WTC11 (cell line): Measurements from ENCODE around the gene URB1. TPM values are rescaled to one million over a fixed set of nuclear protein-coding genes. Genes with fewer than 3 reads are reported as not detected.

Experiments used
- CREB1 ChIP-seq: sonication (generic); formaldehyde crosslinking; IDR thresholded peaks from 2 replicates; pipeline ENCODE4 v1.8.0; 2023; ENCODE audit warnings: mild to moderate bottlenecking, missing genetic modification reagents
- FOXJ3 ChIP-seq: sonication (generic); formaldehyde crosslinking; IDR thresholded peaks from 2 replicates; pipeline ENCODE4 v1.9.0; 2021; ENCODE audit warnings: missing genetic modification reagents, mild to moderate bottlenecking, borderline replicate concordance
- FOXK1 ChIP-seq: sonication (generic); formaldehyde crosslinking; IDR thresholded peaks from 2 replicates; pipeline ENCODE4 v1.8.0; 2022; ENCODE audit warnings: mild to moderate bottlenecking, moderate library complexity, missing genetic modification reagents
- FOXP1 ChIP-seq: sonication (generic); formaldehyde crosslinking; IDR thresholded peaks from 2 replicates; pipeline ENCODE4 v1.8.0; 2022; ENCODE audit warnings: missing genetic modification reagents, mild to moderate bottlenecking, moderate library complexity, borderline replicate concordance
- JAZF1 ChIP-seq: fragments of 250-450 bp; sonication (Bioruptor Pico); IDR thresholded peaks from 2 replicates; pipeline ENCODE4 v1.9.0; 2021; ENCODE audit warnings: moderate library complexity, mild to moderate bottlenecking, inconsistent platforms
- NFYB ChIP-seq: sonication (generic); formaldehyde crosslinking; conservative IDR thresholded peaks from 2 replicates; pipeline ENCODE4 v1.8.0; 2022; ENCODE audit warnings: low read depth, missing genetic modification reagents
- OVOL2 ChIP-seq: fragments of 250-450 bp; sonication (Bioruptor Pico); IDR thresholded peaks from 2 replicates; pipeline ENCODE4 v1.9.0; 2021; ENCODE audit warnings: mild to moderate bottlenecking, borderline replicate concordance
- PRRX2 ChIP-seq: fragments of 250-450 bp; sonication (Bioruptor Pico); IDR thresholded peaks from 2 replicates; pipeline ENCODE4 v1.8.0; 2021; ENCODE audit warnings: mild to moderate bottlenecking
- SOX15 ChIP-seq: fragments of 250-450 bp; sonication (Bioruptor Pico); IDR thresholded peaks from 2 replicates; pipeline ENCODE4 v1.9.0; 2021; ENCODE audit warnings: mild to moderate bottlenecking
- TEAD1 ChIP-seq: sonication (generic); formaldehyde crosslinking; IDR thresholded peaks from 2 replicates; pipeline ENCODE4 v1.8.0; 2022; ENCODE audit warnings: mild to moderate bottlenecking, missing genetic modification reagents
- ZNF219 ChIP-seq: sonication (generic); formaldehyde crosslinking; IDR thresholded peaks from 2 replicates; pipeline ENCODE4 v1.8.0; 2023; ENCODE audit warnings: missing genetic modification reagents, mild to moderate bottlenecking, borderline replicate concordance
- ZNF232 ChIP-seq: sonication (generic); formaldehyde crosslinking; IDR thresholded peaks from 2 replicates; pipeline ENCODE4 v1.8.0; 2022; ENCODE audit warnings: mild to moderate bottlenecking, missing genetic modification reagents
- total RNA-seq: library from RNA; stranded (reverse); gene quantifications from 3 replicates; pipeline ENCODE4 v1.2.3, GENCODE V29; 2021
- TF ChIP-seq, protein P1 (sequence below): sonication (generic); formaldehyde crosslinking; IDR thresholded peaks from 2 replicates; pipeline ENCODE4 v1.8.1; 2022; ENCODE audit warnings: low read depth, missing genetic modification reagents, borderline replicate concordance
- TF ChIP-seq, protein P2 (sequence below): sonication (generic); formaldehyde crosslinking; IDR thresholded peaks from 2 replicates; pipeline ENCODE4 v1.8.0; 2022; ENCODE audit warnings: mild to moderate bottlenecking, missing genetic modification reagents
- TF ChIP-seq, protein P3 (sequence below): fragments of 250-450 bp; sonication (Bioruptor Pico); IDR thresholded peaks from 2 replicates; pipeline ENCODE4 v1.9.0; 2021; ENCODE audit warnings: mild to moderate bottlenecking
- TF ChIP-seq, protein P4 (sequence below): sonication (generic); formaldehyde crosslinking; IDR thresholded peaks from 2 replicates; pipeline ENCODE4 v1.8.1; 2022; ENCODE audit warnings: mild to moderate bottlenecking, moderate library complexity, missing genetic modification reagents
- TF ChIP-seq, protein P5 (sequence below): sonication (generic); formaldehyde crosslinking; IDR thresholded peaks from 2 replicates; pipeline ENCODE4 v1.8.0; 2023; ENCODE audit warnings: mild to moderate bottlenecking, missing genetic modification reagents
- TF ChIP-seq, protein P6 (sequence below): sonication (generic); formaldehyde crosslinking; IDR thresholded peaks from 2 replicates; pipeline ENCODE4 v1.8.1; 2023; ENCODE audit warnings: mild to moderate bottlenecking, missing genetic modification reagents
- TF ChIP-seq, protein P7 (sequence below): fragments of 250-450 bp; sonication (Bioruptor Pico); conservative IDR thresholded peaks from 2 replicates; pipeline ENCODE4 v1.9.0; 2021; ENCODE audit warnings: mild to moderate bottlenecking
- TF ChIP-seq, protein P8 (sequence below): fragments of 200-600 bp; IDR thresholded peaks from 2 replicates; pipeline ENCODE4 v1.8.0; 2022; ENCODE audit warnings: antibody characterized with exemption
- TF ChIP-seq, protein P9 (sequence below): fragments of 250-450 bp; sonication (Bioruptor Pico); IDR thresholded peaks from 2 replicates; pipeline ENCODE4 v1.9.0; 2021; ENCODE audit warnings: mild to moderate bottlenecking, borderline replicate concordance

Gene URB1
- total RNA-seq, 1 experiment from 2014 or later: 38.7 TPM

DNA sequence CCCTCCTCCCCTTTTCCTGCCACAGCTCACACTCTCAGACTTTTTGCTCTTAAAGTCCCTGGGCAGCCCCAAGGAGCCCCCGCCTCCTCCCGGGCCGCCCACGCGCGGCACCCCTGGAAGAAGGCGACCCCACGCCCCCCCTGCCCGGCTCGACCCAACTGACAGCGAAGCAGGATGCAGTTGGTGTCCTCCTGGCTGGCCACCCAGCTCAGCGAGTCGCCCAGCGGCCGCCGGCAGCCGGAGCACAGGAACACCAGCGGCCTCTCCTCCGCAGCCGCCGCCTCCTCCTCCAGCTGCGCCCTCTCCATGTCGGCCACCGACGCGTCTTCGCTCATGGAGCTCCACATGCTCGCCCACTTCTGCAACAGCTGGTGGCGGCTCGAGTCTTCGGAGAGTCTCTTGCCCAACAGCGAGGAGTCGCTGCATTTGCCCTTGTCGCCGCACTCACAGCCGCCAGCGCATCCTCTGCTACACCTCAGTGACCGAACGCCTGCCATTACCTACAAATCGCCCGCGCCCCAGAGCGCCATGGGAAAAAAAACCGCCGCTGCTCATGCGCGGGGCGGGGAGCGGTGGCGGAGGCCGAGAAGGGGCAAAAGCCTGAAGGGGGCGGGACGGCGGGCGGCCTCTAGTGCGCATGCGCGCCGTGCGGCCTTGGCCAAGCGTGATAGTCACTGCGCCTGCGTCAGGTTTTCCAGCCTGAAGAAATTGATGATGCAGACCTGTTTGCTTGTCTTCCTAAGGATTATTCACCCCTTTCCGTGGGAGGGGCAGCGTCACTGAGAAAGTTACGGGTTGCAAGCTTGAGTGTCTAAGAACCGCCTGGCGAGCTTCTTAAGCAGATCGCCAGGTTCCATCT lies 114.1 kb downstream of the URB1 start, which contains the start of gene MIS18A (continued):
- TF ChIP-seq, protein P1, sequence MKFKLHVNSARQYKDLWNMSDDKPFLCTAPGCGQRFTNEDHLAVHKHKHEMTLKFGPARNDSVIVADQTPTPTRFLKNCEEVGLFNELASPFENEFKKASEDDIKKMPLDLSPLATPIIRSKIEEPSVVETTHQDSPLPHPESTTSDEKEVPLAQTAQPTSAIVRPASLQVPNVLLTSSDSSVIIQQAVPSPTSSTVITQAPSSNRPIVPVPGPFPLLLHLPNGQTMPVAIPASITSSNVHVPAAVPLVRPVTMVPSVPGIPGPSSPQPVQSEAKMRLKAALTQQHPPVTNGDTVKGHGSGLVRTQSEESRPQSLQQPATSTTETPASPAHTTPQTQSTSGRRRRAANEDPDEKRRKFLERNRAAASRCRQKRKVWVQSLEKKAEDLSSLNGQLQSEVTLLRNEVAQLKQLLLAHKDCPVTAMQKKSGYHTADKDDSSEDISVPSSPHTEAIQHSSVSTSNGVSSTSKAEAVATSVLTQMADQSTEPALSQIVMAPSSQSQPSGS: no peak
- TF ChIP-seq, protein P2, sequence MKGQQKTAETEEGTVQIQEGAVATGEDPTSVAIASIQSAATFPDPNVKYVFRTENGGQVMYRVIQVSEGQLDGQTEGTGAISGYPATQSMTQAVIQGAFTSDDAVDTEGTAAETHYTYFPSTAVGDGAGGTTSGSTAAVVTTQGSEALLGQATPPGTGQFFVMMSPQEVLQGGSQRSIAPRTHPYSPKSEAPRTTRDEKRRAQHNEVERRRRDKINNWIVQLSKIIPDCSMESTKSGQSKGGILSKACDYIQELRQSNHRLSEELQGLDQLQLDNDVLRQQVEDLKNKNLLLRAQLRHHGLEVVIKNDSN (CRISPR knock-in tag): peak; percentile 12; the same call in 1 of the 2 replicates
- TF ChIP-seq, protein P3, sequence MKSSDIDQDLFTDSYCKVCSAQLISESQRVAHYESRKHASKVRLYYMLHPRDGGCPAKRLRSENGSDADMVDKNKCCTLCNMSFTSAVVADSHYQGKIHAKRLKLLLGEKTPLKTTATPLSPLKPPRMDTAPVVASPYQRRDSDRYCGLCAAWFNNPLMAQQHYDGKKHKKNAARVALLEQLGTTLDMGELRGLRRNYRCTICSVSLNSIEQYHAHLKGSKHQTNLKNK (CRISPR knock-in tag): no peak
- TF ChIP-seq CREB1 (CRISPR knock-in tag) (no peak; the same call in 1 of the 2 replicates), FOXJ3 (CRISPR knock-in tag) (no peak), ZNF219 (CRISPR knock-in tag) (no peak), OVOL2 (CRISPR knock-in tag) (no peak), SOX15 (CRISPR knock-in tag) (no peak), PRRX2 (CRISPR knock-in tag) (no peak), NFYB (CRISPR knock-in tag) (no peak), JAZF1 (no peak), FOXK1 (CRISPR knock-in tag) (peak; percentile 58; the same call in 1 of the 2 replicates), ZNF232 (CRISPR knock-in tag) (peak; percentile 75; the same call in 1 of the 2 replicates), TEAD1 (peak; percentile 46; the same call in 1 of the 2 replicates), FOXP1 (CRISPR knock-in tag) (peak; percentile 55; the same call in 1 of the 2 replicates)
- TF ChIP-seq, protein P4, sequence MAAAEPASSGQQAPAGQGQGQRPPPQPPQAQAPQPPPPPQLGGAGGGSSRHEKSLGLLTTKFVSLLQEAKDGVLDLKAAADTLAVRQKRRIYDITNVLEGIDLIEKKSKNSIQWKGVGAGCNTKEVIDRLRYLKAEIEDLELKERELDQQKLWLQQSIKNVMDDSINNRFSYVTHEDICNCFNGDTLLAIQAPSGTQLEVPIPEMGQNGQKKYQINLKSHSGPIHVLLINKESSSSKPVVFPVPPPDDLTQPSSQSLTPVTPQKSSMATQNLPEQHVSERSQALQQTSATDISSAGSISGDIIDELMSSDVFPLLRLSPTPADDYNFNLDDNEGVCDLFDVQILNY (CRISPR knock-in tag): no peak
- TF ChIP-seq, protein P5, sequence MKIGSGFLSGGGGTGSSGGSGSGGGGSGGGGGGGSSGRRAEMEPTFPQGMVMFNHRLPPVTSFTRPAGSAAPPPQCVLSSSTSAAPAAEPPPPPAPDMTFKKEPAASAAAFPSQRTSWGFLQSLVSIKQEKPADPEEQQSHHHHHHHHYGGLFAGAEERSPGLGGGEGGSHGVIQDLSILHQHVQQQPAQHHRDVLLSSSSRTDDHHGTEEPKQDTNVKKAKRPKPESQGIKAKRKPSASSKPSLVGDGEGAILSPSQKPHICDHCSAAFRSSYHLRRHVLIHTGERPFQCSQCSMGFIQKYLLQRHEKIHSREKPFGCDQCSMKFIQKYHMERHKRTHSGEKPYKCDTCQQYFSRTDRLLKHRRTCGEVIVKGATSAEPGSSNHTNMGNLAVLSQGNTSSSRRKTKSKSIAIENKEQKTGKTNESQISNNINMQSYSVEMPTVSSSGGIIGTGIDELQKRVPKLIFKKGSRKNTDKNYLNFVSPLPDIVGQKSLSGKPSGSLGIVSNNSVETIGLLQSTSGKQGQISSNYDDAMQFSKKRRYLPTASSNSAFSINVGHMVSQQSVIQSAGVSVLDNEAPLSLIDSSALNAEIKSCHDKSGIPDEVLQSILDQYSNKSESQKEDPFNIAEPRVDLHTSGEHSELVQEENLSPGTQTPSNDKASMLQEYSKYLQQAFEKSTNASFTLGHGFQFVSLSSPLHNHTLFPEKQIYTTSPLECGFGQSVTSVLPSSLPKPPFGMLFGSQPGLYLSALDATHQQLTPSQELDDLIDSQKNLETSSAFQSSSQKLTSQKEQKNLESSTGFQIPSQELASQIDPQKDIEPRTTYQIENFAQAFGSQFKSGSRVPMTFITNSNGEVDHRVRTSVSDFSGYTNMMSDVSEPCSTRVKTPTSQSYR (CRISPR knock-in tag): no peak; the same call in 1 of the 2 replicates
- TF ChIP-seq, protein P6, sequence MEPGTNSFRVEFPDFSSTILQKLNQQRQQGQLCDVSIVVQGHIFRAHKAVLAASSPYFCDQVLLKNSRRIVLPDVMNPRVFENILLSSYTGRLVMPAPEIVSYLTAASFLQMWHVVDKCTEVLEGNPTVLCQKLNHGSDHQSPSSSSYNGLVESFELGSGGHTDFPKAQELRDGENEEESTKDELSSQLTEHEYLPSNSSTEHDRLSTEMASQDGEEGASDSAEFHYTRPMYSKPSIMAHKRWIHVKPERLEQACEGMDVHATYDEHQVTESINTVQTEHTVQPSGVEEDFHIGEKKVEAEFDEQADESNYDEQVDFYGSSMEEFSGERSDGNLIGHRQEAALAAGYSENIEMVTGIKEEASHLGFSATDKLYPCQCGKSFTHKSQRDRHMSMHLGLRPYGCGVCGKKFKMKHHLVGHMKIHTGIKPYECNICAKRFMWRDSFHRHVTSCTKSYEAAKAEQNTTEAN (CRISPR knock-in tag): 0 out of 2 replicates have a peak, but pooled peaks have one; percentile 64
- TF ChIP-seq, protein P7, sequence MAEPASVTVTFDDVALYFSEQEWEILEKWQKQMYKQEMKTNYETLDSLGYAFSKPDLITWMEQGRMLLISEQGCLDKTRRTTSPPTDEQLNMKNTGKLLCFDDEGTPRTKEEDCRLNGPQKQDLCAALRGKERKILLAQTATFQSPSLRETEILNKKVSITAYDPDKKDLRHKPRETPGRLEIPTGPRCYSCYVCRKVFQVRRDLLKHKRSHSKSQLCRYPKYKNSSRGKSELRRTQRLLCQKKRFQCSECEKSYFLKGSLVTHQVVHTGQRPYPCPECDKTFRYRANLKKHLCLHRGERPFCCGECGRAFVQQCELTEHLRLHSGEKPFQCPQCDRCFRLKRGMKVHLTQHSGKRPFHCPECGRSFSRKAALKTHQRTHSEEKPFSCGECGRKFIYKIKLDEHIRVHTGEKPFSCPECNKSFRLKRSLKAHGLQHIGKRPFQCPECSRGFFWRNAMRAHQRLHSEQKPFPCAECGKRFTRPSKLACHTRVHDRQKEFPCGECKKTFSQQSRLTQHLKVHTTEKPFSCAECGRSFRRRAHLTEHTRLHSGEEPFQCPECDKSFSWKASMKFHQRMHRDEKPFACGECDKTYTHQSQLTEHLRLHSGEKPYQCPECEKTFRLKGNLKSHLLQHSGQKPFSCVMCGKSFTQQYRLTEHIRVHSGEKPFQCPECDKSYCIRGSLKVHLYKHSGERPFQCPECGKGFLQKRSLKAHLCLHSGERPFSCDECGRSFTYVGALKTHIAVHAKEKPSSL (CRISPR knock-in tag): no peak
- TF ChIP-seq, protein P8, sequence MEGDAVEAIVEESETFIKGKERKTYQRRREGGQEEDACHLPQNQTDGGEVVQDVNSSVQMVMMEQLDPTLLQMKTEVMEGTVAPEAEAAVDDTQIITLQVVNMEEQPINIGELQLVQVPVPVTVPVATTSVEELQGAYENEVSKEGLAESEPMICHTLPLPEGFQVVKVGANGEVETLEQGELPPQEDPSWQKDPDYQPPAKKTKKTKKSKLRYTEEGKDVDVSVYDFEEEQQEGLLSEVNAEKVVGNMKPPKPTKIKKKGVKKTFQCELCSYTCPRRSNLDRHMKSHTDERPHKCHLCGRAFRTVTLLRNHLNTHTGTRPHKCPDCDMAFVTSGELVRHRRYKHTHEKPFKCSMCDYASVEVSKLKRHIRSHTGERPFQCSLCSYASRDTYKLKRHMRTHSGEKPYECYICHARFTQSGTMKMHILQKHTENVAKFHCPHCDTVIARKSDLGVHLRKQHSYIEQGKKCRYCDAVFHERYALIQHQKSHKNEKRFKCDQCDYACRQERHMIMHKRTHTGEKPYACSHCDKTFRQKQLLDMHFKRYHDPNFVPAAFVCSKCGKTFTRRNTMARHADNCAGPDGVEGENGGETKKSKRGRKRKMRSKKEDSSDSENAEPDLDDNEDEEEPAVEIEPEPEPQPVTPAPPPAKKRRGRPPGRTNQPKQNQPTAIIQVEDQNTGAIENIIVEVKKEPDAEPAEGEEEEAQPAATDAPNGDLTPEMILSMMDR: no peak
- TF ChIP-seq, protein P9, sequence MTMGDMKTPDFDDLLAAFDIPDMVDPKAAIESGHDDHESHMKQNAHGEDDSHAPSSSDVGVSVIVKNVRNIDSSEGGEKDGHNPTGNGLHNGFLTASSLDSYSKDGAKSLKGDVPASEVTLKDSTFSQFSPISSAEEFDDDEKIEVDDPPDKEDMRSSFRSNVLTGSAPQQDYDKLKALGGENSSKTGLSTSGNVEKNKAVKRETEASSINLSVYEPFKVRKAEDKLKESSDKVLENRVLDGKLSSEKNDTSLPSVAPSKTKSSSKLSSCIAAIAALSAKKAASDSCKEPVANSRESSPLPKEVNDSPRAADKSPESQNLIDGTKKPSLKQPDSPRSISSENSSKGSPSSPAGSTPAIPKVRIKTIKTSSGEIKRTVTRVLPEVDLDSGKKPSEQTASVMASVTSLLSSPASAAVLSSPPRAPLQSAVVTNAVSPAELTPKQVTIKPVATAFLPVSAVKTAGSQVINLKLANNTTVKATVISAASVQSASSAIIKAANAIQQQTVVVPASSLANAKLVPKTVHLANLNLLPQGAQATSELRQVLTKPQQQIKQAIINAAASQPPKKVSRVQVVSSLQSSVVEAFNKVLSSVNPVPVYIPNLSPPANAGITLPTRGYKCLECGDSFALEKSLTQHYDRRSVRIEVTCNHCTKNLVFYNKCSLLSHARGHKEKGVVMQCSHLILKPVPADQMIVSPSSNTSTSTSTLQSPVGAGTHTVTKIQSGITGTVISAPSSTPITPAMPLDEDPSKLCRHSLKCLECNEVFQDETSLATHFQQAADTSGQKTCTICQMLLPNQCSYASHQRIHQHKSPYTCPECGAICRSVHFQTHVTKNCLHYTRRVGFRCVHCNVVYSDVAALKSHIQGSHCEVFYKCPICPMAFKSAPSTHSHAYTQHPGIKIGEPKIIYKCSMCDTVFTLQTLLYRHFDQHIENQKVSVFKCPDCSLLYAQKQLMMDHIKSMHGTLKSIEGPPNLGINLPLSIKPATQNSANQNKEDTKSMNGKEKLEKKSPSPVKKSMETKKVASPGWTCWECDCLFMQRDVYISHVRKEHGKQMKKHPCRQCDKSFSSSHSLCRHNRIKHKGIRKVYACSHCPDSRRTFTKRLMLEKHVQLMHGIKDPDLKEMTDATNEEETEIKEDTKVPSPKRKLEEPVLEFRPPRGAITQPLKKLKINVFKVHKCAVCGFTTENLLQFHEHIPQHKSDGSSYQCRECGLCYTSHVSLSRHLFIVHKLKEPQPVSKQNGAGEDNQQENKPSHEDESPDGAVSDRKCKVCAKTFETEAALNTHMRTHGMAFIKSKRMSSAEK (CRISPR knock-in tag): no peak
